A549 (cell line): ENCODE data around the gene ADD1. TPM values are rescaled to one million over a fixed set of nuclear protein-coding genes. Genes with fewer than 3 reads are reported as not detected.

ENCODE experiments used
- ATAC-seq, 2 experiments: fragments of 200-7000 bp in 1 of 2; fragments of >200 bp in 1 of 2; cut with Nextera tagmentation in 1 of 2; cut with Tn5 transposase in 1 of 2; 3 replicates each; pipeline versions ENCODE4 v1.8.0 to v1.9.1; 2018 to 2020; ENCODE audit warnings: mild to moderate bottlenecking in 1 of 2, moderate library complexity in 1 of 2
- CTCF ChIA-PET: fragments of 300-600 bp; sonication (Branson Sonifier 250); formaldehyde crosslinking; extraction: SDS; loops from one replicate; lab custom pipeline; 2021; ENCODE audit warnings: antibody characterized with exemption, inconsistent platforms; lab: Yijun Ruan, JAX
- POLR2A ChIA-PET: fragments of 350-600 bp; formaldehyde crosslinking; extraction: SDS; loops from one replicate; lab custom pipeline; 2021; ENCODE audit warnings: antibody characterized with exemption, inconsistent platforms; lab: Yijun Ruan, JAX
- DNase-seq, 2 experiments: peaks; one replicate each; pipeline versions ENCODE4 v3.0.0 to v3.0.0-alpha.2; 2011 to 2016; ENCODE audit warnings: low read depth in 1 of 2, low spot score in 1 of 2
- FAIRE-seq: peaks from 2 replicates; lab custom pipeline; 2011; peaks lifted over from hg19 to GRCh38; lab: Jason Lieb, UNC
- H3K27ac ChIP-seq, 2 experiments: fragments of >200 bp; sonication (Bioruptor Twin); formaldehyde crosslinking; 3 replicates each; pipeline ENCODE4 v1.5.1; 2016 to 2017
- H3K4me1 ChIP-seq: fragments of >200 bp; sonication (Bioruptor Twin); formaldehyde crosslinking; 3 replicates; pipeline ENCODE4 v1.6.1; 2016
- H3K4me2 ChIP-seq: fragments of >200 bp; sonication (Bioruptor Twin); formaldehyde crosslinking; 3 replicates; pipeline ENCODE4 v1.6.1; 2016
- H3K4me3 ChIP-seq: fragments of >200 bp; sonication (Bioruptor Twin); formaldehyde crosslinking; 3 replicates; pipeline ENCODE4 v1.5.1; 2016
- H3K9me3 ChIP-seq: fragments of >200 bp; sonication (Bioruptor Twin); formaldehyde crosslinking; 3 replicates; pipeline ENCODE4 v1.6.1; 2016
- BHLHE40 ChIP-seq: IDR thresholded peaks from 2 replicates; pipeline ENCODE4 v1.6.1; 2012; ENCODE audit warnings: low read depth, low read length, inconsistent platforms
- CBX2 ChIP-seq: fragments of 200-600 bp; sonication (generic); IDR thresholded peaks from 2 replicates; pipeline ENCODE4 v1.6.1; 2016; ENCODE audit warnings: low read depth, mild to moderate bottlenecking, borderline replicate concordance
- CHD2 ChIP-seq: fragments of 150-350 bp; IDR thresholded peaks from 2 replicates; pipeline ENCODE4 v1.6.1; 2014; ENCODE audit warnings: low read length; ENCODE audit not compliant: partially characterized antibody
- EHMT2 ChIP-seq: fragments of 200-600 bp; sonication (generic); IDR thresholded peaks from 2 replicates; pipeline ENCODE4 v1.6.1; 2016; ENCODE audit warnings: antibody characterized with exemption, low read depth, mild to moderate bottlenecking, moderate library complexity
- ESRRA ChIP-seq: fragments of 150-350 bp; IDR thresholded peaks from 2 replicates; pipeline ENCODE4 v1.6.1; 2014; ENCODE audit warnings: mild to moderate bottlenecking, low read length, borderline replicate concordance
- FOXS1 ChIP-seq: fragments of 250-450 bp; sonication (Bioruptor Pico); IDR thresholded peaks from 2 replicates; pipeline ENCODE4 v1.5.0; 2020; ENCODE audit warnings: mild to moderate bottlenecking, moderate library complexity
- HES2 ChIP-seq: fragments of >200 bp; sonication (Bioruptor Twin); formaldehyde crosslinking; IDR thresholded peaks from 2 replicates; pipeline ENCODE4 v1.6.1; 2016
- HEYL ChIP-seq: fragments of 250-450 bp; sonication (Bioruptor Pico); IDR thresholded peaks from 2 replicates; pipeline ENCODE4 v1.8.0; 2021; ENCODE audit warnings: mild to moderate bottlenecking, moderate library complexity
- JUNB ChIP-seq: fragments of >200 bp; sonication (Bioruptor Twin); formaldehyde crosslinking; IDR thresholded peaks from 2 replicates; pipeline ENCODE4 v1.6.1; 2016
- MYC ChIP-seq: IDR thresholded peaks from 2 replicates; pipeline ENCODE4 v1.6.1; 2012; ENCODE audit warnings: mild to moderate bottlenecking, inconsistent platforms, low read length, improper control_type of control experiment, borderline replicate concordance
- NFE2L2 ChIP-seq: fragments of 150-350 bp; conservative IDR thresholded peaks from 2 replicates; pipeline ENCODE4 v1.6.1; 2014; ENCODE audit warnings: low read length
- PHF8 ChIP-seq: fragments of 200-600 bp; sonication (generic); IDR thresholded peaks from 2 replicates; pipeline ENCODE4 v1.6.1; 2016; ENCODE audit warnings: low read depth, mild to moderate bottlenecking, antibody characterized with exemption, moderate library complexity, borderline replicate concordance
- RAD21 ChIP-seq, 2 experiments: fragments of >200 bp in 1 of 2; sonication (Bioruptor Twin) in 1 of 2; formaldehyde crosslinking in 1 of 2; IDR thresholded peaks in 1 of 2; conservative IDR thresholded peaks in 1 of 2; 2 replicates in 1 of 2; 3 replicates in 1 of 2; pipeline ENCODE4 v1.6.1; 2012 to 2018; ENCODE audit warnings: inconsistent platforms in 1 of 2
- RFX5 ChIP-seq: fragments of 450-650 bp; IDR thresholded peaks from 2 replicates; pipeline ENCODE4 v1.7.1; 2014; ENCODE audit warnings: antibody characterized with exemption, mild to moderate bottlenecking, moderate library complexity
- ZNF302 ChIP-seq: fragments of 250-450 bp; sonication (Bioruptor Pico); IDR thresholded peaks from 2 replicates; pipeline ENCODE4 v1.9.0; 2021; ENCODE audit warnings: inconsistent platforms, mild to moderate bottlenecking, moderate library complexity
- WGBS: methylation state at CpG from one replicate; pipeline ENCODE4 v1.1.6; 2017; ENCODE audit errors: missing lambda C conversion rate; 5-methylcytosine and 5-hydroxymethylcytosine counted together
- polyA plus RNA-seq, 4 experiments: library from polyadenylated mRNA; depleted of rRNA in 3 of 4; stranded (reverse); fragments of >200 nt; fragmentation: RNase III in 1 of 4; extraction: RNeasy Plus Mini Kit Qiagen cat#74134 plus additional on column Dnase treatment in 1 of 4; gene quantifications; 2 replicates in 3 of 4; 3 replicates in 1 of 4; pipeline ENCODE4 v1.2.3, GENCODE V29; 2011 to 2017
- TF ChIP-seq, protein P1 (sequence below): fragments of 250-450 bp; sonication (Bioruptor Pico); IDR thresholded peaks from 2 replicates; pipeline ENCODE4 v1.5.0; 2021; ENCODE audit warnings: mild to moderate bottlenecking, moderate library complexity, borderline replicate concordance
- TF ChIP-seq, protein P2 (sequence below): fragments of 250-450 bp; sonication (Bioruptor Pico); IDR thresholded peaks from 2 replicates; pipeline ENCODE4 v1.5.0; 2020; ENCODE audit warnings: low read depth, mild to moderate bottlenecking, moderate library complexity
- TF ChIP-seq, protein P3 (sequence below): fragments of 150-350 bp; IDR thresholded peaks from 2 replicates; pipeline ENCODE4 v1.6.1; 2014; ENCODE audit warnings: low read depth, mild to moderate bottlenecking, low read length

ADD1 gene
- polyA plus RNA-seq, 2 of the 4 experiments (the other 2 are of a cell fraction): 59.7 to 60.3 TPM

- Histone ChIP-seq H3K9me3 (no peaks in the 10 kb centered on the region), H3K27ac (no peak overlapping the region), H3K4me3 (no peak overlapping the region), H3K4me1 (peaks cover 13% of the 10 kb centered on the region; the same call in 2 of the 3 replicates), H3K4me2 (no peak overlapping the region)
- ATAC-seq (no peak), FAIRE-seq (no peak)
- 93% methylated on average over 2 of the region's 2 CpGs for WGBS
- TF ChIP-seq FOXS1 (CRISPR knock-in tag) (no peak), NFE2L2 (no peak), RAD21 (conservative IDR thresholded peaks at IDR 0.05 in 1 of 2, IDR thresholded peaks at IDR 0.05 in 1 of 2) (no peak)
- TF ChIP-seq, all 56 proteins: peak for 0
- no peak for DNase-seq
- ChIA-PET POLR2A (interaction anchor here (0.7 kb wide), 1 partner anchor 84 kb away, joined by 4 read pairs; no protein-coding TSS in a partner anchor), CTCF (interaction anchor here (0.6 to 1.0 kb wide), 3 partner anchors 29 to 260 kb away, joined by 3 to 5 read pairs (median 3); no protein-coding TSS in a partner anchor)
Measured at GRCh38 chr4:2848449-2848848, 4.8 kb downstream of the ADD1 start.

- POLR2A ChIA-PET: no interaction called here
- WGBS: 88% methylated on average over 9 of the region's 9 CpGs
Measured at GRCh38 chr4:2849267-2850152, 5.9 kb downstream of the ADD1 start.

GRCh38 chr4:2850966-2851798 is 7.5 kb downstream of the ADD1 start:
- TF ChIP-seq PHF8: no peak
- TF ChIP-seq CHD2: no peak
- no peak for TF ChIP-seq ESRRA
- no peak for TF ChIP-seq ZNF302
- TF ChIP-seq RFX5: no peak
- no peak for TF ChIP-seq HEYL (CRISPR knock-in tag)
- TF ChIP-seq, protein P1, sequence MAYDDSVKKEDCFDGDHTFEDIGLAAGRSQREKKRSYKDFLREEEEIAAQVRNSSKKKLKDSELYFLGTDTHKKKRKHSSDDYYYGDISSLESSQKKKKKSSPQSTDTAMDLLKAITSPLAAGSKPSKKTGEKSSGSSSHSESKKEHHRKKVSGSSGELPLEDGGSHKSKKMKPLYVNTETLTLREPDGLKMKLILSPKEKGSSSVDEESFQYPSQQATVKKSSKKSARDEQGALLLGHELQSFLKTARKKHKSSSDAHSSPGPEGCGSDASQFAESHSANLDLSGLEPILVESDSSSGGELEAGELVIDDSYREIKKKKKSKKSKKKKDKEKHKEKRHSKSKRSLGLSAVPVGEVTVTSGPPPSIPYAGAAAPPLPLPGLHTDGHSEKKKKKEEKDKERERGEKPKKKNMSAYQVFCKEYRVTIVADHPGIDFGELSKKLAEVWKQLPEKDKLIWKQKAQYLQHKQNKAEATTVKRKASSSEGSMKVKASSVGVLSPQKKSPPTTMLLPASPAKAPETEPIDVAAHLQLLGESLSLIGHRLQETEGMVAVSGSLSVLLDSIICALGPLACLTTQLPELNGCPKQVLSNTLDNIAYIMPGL (CRISPR knock-in tag): no peak
- TF ChIP-seq MYC: no peak
- TF ChIP-seq, protein P2, sequence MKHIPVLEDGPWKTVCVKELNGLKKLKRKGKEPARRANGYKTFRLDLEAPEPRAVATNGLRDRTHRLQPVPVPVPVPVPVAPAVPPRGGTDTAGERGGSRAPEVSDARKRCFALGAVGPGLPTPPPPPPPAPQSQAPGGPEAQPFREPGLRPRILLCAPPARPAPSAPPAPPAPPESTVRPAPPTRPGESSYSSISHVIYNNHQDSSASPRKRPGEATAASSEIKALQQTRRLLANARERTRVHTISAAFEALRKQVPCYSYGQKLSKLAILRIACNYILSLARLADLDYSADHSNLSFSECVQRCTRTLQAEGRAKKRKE: no peak
- no peaks in the 10 kb centered on the region for H3K9me3 ChIP-seq
- POLR2A ChIA-PET: no interaction called here
- no peak for DNase-seq
- ATAC-seq: no peak; a peak in 1 of 6 replicates
- CTCF ChIA-PET: interaction anchor here (0.6 kb wide), 2 partner anchors 105 to 310 kb away, joined by 3 to 5 read pairs; no protein-coding TSS in a partner anchor
- FAIRE-seq: no peak
- H3K4me3 ChIP-seq: no peak overlapping the region
- peaks cover 4% of the 10 kb centered on the region; the same call in 2 of the 3 replicates for H3K4me1 ChIP-seq
- no peak overlapping the region for H3K27ac ChIP-seq
- WGBS: 70% methylated on average over 2 of the region's 2 CpGs
- H3K4me2 ChIP-seq: no peak overlapping the region

More at GRCh38 chr4:2849267-2850152, 5.9 kb downstream of the ADD1 start:
- H3K4me1 ChIP-seq: peaks cover 13% of the 10 kb centered on the region; the same call in 2 of the 3 replicates
- CTCF ChIA-PET: interaction anchor here (0.6 kb wide), 1 partner anchor 81 kb away, joined by 3 read pairs; no protein-coding TSS in a partner anchor
- H3K4me2 ChIP-seq: no peak overlapping the region
- no peak overlapping the region for H3K27ac ChIP-seq
- DNase-seq (no peak), ATAC-seq (no peak), FAIRE-seq (no peak)
- TF ChIP-seq HEYL (CRISPR knock-in tag): no peak
- TF ChIP-seq HES2: no peak
- TF ChIP-seq CBX2: no peak
- no peak for TF ChIP-seq EHMT2
- no peak for TF ChIP-seq ESRRA
- TF ChIP-seq, protein P3, sequence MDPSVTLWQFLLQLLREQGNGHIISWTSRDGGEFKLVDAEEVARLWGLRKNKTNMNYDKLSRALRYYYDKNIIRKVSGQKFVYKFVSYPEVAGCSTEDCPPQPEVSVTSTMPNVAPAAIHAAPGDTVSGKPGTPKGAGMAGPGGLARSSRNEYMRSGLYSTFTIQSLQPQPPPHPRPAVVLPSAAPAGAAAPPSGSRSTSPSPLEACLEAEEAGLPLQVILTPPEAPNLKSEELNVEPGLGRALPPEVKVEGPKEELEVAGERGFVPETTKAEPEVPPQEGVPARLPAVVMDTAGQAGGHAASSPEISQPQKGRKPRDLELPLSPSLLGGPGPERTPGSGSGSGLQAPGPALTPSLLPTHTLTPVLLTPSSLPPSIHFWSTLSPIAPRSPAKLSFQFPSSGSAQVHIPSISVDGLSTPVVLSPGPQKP: no peak
- no peak for TF ChIP-seq JUNB
- TF ChIP-seq FOXS1 (CRISPR knock-in tag): no peak
- no peak for TF ChIP-seq BHLHE40
- H3K4me3 ChIP-seq: no peak overlapping the region
- no peaks in the 10 kb centered on the region for H3K9me3 ChIP-seq
